ENCODE data around the gene TBC1D2B. TPM values are rescaled to one million over a fixed set of nuclear protein-coding genes. Genes with fewer than 3 reads are reported as not detected.
A peak's percentile ranks its signal among the peaks of the same experiment; 100 is the strongest.

The TBC1D2B gene
- 10 to 100 TPM; 35.6 to 42.3 TPM for total RNA-seq

DNA sequence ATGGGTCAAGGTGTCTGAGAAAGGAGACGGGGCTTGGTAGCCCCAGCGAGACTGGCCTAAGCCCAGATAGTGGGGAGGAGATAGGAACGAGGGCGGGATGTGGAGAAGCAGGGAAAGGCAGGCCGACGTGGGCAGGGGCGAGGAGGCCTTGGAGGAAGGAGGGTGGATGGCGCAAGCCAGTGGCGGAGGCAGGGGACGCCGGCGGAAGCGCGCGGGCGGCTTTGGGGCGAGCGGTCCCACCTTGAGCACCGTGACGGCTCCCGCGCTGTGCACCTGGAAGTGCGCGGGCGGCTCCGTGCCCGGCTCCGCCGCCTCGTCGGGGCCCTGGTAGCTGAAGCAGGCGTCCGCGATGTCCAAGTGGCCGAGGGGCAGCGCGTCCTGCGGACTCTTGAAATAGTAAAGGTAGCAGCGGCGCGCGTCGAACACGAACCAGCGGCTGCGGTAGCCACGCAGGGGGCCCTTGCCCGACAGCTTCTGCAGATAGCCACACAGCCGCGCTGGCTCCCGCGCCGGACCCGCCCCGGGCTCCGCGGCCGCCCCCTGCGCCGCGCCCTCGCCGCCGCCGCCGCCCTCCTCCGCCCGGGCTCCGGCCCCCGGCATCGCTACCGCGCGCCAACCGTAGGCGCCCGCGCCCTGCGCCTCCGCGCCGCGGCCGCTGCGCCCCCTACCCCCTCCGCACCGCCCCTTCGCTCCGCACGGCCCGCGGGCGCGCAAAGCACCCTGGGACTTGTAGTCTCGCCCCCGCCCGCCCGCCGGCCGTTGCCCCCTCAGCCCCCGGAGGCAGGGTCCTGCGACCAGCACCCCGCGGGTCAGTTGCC, at the start of gene TBC1D2B:
Gene TBC1D2B, minus strand, starts transcription at position 659 of the 818 bp plus-strand sequence. Its CDS starts 59 bp downstream, at position 600.
- intact Hi-C loops (cut with DNase I) = no loop called here
- peaks cover 41% of the 10 kb centered on the region for H3K4me1 ChIP-seq
- peak; percentile 84 for ATAC-seq

GRCh38 chr15:78125267-78125666, 47.8 kb upstream of the TBC1D2B start:
- intact Hi-C loops (cut with DNase I) = no loop called here
- Histone ChIP-seq H3K9me3 (no peaks in the 10 kb centered on the region), H3K4me3 (no peak overlapping the region), H3K27me3 (no peaks in the 10 kb centered on the region), H3K4me1 (no peaks in the 10 kb centered on the region), H3K36me3 (replicated peaks in 1 of 2; ENCODE audit: insufficient read depth in 1 of 2, low read depth in 2 of 2) (no peaks in the 10 kb centered on the region), H3K27ac (no peak overlapping the region)
- TF ChIP-seq, protein P1, sequence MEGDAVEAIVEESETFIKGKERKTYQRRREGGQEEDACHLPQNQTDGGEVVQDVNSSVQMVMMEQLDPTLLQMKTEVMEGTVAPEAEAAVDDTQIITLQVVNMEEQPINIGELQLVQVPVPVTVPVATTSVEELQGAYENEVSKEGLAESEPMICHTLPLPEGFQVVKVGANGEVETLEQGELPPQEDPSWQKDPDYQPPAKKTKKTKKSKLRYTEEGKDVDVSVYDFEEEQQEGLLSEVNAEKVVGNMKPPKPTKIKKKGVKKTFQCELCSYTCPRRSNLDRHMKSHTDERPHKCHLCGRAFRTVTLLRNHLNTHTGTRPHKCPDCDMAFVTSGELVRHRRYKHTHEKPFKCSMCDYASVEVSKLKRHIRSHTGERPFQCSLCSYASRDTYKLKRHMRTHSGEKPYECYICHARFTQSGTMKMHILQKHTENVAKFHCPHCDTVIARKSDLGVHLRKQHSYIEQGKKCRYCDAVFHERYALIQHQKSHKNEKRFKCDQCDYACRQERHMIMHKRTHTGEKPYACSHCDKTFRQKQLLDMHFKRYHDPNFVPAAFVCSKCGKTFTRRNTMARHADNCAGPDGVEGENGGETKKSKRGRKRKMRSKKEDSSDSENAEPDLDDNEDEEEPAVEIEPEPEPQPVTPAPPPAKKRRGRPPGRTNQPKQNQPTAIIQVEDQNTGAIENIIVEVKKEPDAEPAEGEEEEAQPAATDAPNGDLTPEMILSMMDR (IDR thresholded peaks at IDR 0.05) = no peak
- TF ChIP-seq POLR2A (IDR thresholded peaks at IDR 0.05) = no peak
- ATAC-seq (no peak), DNase-seq (no peak)
- WGBS, 2 donors = 71 to 87% methylated on average over 3 of the region's 3 CpGs

More for the DNA sequence above, at the start of gene TBC1D2B:
- Histone ChIP-seq H3K27me3 (no peaks in the 10 kb centered on the region), H3K36me3 (replicated peaks in 1 of 2; ENCODE audit: insufficient read depth in 1 of 2, low read depth in 2 of 2) (no peaks in the 10 kb centered on the region), H3K27ac (peak within 1 kb of the TSS; percentile 91 to 92 (median 92)), H3K9me3 (no peaks in the 10 kb centered on the region), H3K4me3 (peak within 1 kb of the TSS; percentile 20 to 41)
- 0 to 1% methylated on average over 13 to 73 of the region's 104 CpGs for WGBS, 2 donors
- TF ChIP-seq POLR2A (IDR thresholded peaks at IDR 0.05) = peak; percentile 43 to 60 (median 56)
- TF ChIP-seq, protein P1 (IDR thresholded peaks at IDR 0.05) = peak in 4 of 7 experiments; percentile 5 to 32 (median 20)
- peak; percentile 60 to 77 (median 64) for DNase-seq

GRCh38 chr15:78120523-78120922, 43.0 kb upstream of the TBC1D2B start:
- H3K36me3 ChIP-seq (replicated peaks in 1 of 2; ENCODE audit: insufficient read depth in 1 of 2, low read depth in 2 of 2) = no peaks in the 10 kb centered on the region
- no peak for ATAC-seq
- 76 to 85% methylated on average over 5 of the region's 5 CpGs for WGBS, 2 donors
- no peaks in the 10 kb centered on the region for H3K9me3 ChIP-seq
- DNase-seq = no peak
- H3K4me3 ChIP-seq = no peak overlapping the region
- TF ChIP-seq POLR2A (IDR thresholded peaks at IDR 0.05) = no peak
- TF ChIP-seq, protein P1 (IDR thresholded peaks at IDR 0.05) = no peak
- intact Hi-C loops (cut with DNase I) = no loop called here
- H3K4me1 ChIP-seq = no peaks in the 10 kb centered on the region
- H3K27ac ChIP-seq = no peak overlapping the region
- H3K27me3 ChIP-seq = no peaks in the 10 kb centered on the region

DNA sequence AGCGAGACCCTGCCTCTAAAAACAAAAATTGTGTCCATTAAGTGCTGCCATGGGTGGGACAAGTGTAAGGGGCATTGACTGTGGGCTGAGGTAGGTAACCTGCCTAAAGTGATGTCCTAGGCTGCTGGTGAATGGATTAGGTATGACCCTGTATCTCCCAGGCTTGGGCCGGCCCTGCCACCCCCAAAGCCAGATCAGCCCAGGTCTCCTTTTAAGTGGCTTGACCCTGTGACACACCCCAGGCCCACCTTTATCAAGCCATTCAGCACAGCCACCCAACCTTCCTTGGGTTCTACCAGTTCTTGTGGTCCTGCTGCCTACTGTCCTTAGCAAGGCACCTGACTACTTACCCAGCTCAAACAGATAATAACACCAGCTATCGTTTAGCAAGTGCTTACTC, 35.0 kb upstream of the TBC1D2B start:
- Histone ChIP-seq H3K4me3 (no peak overlapping the region), H3K27ac (no peak overlapping the region), H3K36me3 (replicated peaks in 1 of 2; ENCODE audit: insufficient read depth in 1 of 2, low read depth in 2 of 2) (no peaks in the 10 kb centered on the region), H3K4me1 (peaks cover 7% of the 10 kb centered on the region), H3K27me3 (no peaks in the 10 kb centered on the region), H3K9me3 (no peaks in the 10 kb centered on the region)
- TF ChIP-seq, protein P1 (IDR thresholded peaks at IDR 0.05) = no peak
- no peak for TF ChIP-seq POLR2A (IDR thresholded peaks at IDR 0.05)
- DNase-seq (no peak), ATAC-seq (no peak)
- intact Hi-C loops (cut with DNase I) = loop anchor here (2.0 to 5.0 kb wide), 3 partner anchors 80 to 310 kb away; no protein-coding TSS in a partner anchor
- WGBS, 2 donors = 39 to 56% methylated on average over 3 of the region's 3 CpGs

All from body of pancreas (tissue), 4 donors.